Measurements from ENCODE around the gene VWCE.

The VWCE gene

DNA sequence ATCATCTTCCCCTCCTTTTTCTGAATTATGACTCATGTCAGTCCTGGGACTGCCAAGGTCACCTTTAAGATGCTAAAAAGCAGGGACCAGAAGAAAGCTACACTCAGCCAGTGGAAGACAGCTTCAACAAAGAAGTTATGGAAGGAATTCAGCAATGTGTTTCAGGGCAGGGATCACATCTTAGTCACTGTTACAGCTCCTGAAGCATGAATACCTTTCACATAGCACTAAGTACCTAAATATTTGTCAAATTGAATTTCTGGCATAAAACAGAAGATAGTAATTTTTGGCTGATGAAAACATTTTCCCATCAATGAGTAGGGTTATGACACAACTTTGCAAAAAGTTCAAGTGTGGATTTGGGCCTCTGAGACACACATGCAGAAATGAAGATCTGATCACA is 32.6 kb upstream of the VWCE start:
- peak; percentile 19 for DNase-seq (ENCODE audit: low read depth)

GRCh38 chr11:61325649-61326414 is 30.7 kb upstream of the VWCE start:
- DNase-seq (ENCODE audit: low read depth): no peak

GRCh38 chr11:61315260-61315659 is 20.1 kb upstream of the VWCE start:
- no peak for DNase-seq (ENCODE audit: low read depth)

- DNase-seq (ENCODE audit: low read depth): no peak
Measured at GRCh38 chr11:61310749-61311148, 15.6 kb upstream of the VWCE start.

DNA sequence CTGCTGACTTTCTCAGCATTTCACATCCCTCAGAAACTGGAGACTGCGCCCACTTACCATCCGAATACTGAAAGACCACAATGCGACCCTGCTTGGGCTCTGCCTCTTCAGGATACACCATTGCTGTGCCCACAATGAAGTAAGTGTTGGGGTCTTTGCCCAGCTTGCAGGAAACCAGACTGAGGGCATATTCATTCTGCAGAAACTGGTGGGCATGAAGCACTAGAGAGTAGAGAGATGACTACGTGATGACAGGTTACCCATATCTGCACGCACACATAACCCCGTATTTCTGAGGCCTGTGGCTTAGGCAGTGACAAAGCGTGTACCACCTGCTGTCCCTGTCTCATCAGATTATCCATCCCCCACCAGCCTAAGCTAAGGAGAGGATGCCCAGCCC is 14.6 kb upstream of the VWCE start:
- no peak for DNase-seq (ENCODE audit: low read depth)

DNA sequence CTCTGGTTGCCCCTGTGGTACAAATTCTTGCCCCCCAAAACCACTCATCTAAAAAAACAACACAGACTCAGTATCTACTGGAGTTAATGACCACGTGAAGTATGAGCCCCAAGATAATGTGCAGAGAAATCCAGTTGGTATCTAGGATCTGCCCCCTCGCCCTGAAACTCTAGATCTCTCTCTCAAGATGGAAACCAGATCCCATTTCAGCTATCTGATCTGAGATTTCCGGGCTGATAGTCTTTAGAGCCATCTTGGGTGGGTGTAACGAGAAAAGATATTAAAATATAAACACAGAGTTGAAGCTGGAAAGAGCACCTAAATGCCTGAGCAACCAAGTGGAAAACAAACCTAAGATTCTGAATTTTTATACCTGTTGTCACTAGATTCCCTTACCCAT is 14.0 kb upstream of the VWCE start:
- no peak for DNase-seq (ENCODE audit: low read depth)

- no peak for DNase-seq (ENCODE audit: low read depth)
Measured at GRCh38 chr11:61307354-61307753, 12.2 kb upstream of the VWCE start.

DNA sequence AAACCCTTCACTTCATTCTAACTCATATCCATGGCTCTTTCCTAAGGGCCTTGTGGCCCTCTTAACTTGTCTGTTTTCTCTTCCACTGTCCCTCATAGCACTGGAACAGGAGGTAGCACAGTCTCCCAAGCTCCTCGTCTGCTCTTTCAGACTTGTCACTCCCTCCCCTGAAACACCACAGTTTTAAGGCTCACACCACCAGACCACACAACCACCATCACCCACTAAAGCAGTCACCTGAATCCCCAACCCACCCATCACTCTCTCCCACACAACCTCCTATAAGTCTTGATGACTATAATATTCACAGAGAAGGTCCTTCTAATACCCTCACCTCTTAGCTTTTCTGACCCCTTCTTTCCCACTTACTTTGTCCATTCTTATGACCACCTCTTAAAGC is 11.1 kb upstream of the VWCE start:
- no peak for DNase-seq (ENCODE audit: low read depth)

GRCh38 chr11:61305417-61305816 is 10.3 kb upstream of the VWCE start:
- DNase-seq (ENCODE audit: low read depth): no peak

GRCh38 chr11:61303725-61304124 is 8.6 kb upstream of the VWCE start:
- no peak for DNase-seq (ENCODE audit: low read depth)

GRCh38 chr11:61302550-61302949 is 7.4 kb upstream of the VWCE start:
- no peak for DNase-seq (ENCODE audit: low read depth)

GRCh38 chr11:61298663-61299244 is 3.6 kb upstream of the VWCE start:
- no peak for DNase-seq (ENCODE audit: low read depth)

DNA sequence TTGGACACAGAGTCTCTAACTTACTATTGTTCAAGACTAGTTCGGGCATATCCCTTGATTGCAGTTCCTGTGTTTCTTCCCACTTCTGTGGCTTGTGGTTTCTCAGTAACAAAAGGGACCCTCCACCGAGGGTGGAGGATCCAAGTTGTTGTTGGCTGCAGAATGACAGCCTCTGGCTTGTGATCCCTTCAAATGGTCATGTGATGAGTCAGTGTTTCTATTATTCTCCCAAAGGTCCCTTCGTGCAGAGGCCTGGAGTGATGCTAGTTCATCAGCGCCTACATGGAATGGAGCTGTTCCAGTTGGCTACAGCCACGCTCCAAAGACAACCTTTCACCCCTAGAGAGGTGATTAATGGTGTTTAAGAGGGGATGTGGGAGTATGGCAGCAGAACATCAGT is 2.6 kb upstream of the VWCE start:
- DNase-seq (ENCODE audit: low read depth): peak; percentile 91

DNA sequence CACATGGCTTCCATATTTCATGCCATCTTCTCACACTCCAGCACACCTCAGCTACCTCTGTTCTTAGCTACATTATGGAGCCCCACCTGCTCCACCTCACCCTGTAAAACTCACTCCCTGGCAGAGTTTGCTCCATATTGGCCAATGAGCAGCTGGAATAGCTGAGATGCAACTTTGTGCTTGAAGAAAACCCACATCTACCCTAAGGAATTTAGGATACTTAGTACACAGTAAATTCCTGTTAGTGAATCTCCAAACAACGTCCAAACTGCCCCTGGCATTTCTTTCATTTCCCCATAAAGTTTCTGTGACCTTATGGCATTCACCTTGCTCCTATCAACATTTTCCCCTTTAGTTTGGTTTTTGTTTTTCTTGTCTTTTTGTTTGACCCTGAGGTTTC is 2.2 kb upstream of the VWCE start:
- no peak for DNase-seq (ENCODE audit: low read depth)

GRCh38 chr11:61295596-61295926 is 445 bp upstream of the VWCE start:
- DNase-seq (ENCODE audit: low read depth): no peak

DNA sequence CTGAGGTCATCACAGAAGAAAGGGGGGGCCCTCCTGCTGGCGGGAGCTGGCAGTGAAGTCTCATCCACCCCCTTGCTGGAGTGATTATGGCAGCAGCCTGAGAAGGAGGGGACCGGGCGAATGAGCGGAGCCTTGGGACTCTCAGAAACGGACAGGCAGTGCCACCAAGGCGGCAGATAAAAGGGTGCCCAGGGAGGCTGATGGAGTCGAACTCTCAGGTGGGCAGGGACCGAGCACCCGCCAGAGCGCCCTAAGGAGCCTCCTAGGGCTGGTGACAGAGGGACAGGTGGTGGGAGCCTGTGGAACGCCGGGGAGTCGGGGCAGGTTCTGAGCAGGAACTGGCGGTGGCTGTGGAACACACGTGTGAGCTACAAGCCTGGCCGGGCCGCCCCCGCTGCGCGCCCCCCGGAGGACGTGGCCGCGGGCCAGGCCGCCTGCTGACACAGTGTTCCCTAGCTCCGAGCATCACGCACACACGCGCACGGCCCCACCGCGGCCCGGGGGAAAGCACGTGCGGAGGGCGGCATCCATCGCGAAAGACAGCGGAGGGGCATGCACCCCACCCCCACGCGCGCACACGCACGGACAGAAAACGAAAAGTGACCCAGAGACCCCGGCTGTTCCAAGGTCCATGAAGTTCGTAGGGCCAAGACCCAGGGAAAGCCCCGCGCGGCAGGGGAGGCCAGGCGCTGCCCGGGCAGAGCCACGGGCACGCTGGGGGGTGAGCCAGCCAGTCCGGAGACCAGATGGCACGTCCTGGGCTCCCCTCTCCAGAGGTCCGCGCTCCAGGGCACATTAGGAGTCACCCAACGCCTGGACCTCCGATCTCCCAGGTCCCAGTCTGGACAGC is 1.0 kb downstream of the VWCE start:
- DNase-seq (ENCODE audit: low read depth): peak; percentile 39

DNA sequence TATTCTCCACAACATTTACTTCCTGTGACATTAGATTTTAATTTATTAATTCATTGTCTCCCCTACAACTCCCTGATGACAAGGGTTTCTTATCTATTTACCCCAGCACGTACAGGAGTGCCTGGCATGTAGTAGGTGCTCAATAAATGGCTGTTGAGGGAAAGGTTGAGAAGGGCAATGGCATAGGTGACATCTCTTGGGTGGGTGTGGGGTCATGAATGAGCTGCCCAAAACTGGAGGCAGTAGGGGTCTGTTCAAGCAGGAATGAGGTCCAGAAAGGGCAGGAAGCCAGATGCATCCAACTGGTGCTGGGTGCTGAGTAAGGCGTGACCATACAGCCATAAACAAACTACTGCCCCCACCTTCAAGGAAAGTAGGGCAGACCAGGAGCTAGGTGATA is 2.8 kb downstream of the VWCE start:
- DNase-seq (ENCODE audit: low read depth): no peak

DNA sequence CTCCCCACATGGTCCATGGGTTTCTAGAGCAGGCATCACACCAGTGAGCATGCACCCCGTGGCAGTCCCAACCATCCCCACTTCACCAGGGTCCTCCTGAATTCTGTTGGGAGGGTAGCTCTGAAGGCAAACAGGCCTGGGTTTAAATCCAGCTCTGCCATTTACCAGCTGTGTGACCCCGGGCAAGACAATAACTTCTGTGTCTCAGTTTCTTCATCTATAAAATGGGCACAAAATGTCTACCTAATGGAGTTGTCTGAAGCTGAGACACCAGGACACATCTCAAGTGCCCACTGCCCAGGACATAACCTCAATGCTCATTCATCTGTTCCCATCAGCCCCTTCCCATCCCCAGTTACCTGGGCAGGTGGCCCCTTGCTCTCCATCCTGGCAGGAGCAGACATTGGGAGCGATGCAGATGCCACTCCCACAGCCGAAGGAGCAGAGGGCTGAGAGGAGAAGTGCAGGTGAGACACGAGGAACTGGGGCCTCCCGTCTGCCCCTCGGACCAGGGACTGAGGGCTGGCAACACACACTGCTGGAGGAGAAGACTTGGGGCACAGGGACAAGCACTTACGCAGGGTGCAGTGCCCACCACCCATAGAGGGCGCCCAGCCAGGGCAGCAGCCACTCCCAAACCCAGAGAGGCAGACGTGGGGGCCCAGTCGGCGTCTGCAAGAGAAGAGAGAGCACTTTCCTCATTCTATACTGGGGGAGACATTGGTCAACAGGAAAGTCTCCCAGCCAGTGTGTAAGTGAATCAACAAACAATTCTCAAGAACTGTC is 4.0 kb downstream of the VWCE start:
- DNase-seq (ENCODE audit: low read depth): no peak

DNA sequence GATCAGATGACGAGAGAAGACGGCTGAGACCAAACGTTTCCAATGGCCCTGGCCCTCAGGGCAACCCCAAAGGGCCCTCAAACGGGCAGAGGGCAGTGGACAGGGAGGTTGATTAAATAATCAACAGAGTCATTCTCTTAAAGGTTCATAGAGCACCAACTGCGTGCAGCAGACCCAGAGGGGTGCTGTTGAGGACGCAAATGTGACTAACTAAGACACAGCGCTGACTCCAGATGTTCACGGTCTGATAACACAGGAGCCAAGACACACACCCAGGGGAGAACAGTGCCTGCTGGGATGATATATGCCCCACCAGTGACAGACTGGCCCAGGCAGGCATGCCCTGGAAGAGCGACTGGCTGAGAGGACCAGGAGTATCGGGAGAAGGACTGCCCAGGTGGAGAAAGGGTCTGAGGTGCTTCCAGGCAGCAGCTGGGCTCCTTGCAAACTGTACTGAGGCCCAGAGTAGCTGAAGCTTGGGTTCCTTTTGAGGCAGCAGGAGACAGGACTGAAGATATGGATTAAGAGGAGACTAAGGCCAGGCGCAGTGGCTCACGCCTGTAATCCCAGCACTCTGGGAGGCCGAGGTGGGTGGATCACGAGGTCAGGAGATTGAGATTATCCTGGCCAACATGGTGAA is 7.7 kb downstream of the VWCE start:
- no peak for DNase-seq (ENCODE audit: low read depth)

DNA sequence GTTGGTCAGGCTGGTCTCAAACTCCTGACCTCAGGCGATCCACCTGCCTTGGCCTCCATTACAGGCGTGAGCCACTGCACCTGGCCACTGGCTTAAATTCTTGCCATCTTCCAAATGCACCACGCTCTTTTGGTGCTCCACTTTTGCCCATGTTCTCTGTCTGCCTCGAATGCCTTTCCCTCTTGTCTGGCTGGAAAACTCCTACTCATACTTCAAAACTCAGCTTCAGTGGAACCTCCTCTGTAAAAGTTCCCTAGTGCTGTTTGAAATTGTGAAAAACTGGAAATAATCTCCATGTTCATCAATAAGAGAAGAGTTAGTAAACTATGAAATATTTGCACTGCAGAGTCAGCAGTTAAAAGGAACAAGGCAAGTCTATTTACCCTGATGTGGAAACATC is 11.5 kb downstream of the VWCE start:
- DNase-seq (ENCODE audit: low read depth): no peak

DNA sequence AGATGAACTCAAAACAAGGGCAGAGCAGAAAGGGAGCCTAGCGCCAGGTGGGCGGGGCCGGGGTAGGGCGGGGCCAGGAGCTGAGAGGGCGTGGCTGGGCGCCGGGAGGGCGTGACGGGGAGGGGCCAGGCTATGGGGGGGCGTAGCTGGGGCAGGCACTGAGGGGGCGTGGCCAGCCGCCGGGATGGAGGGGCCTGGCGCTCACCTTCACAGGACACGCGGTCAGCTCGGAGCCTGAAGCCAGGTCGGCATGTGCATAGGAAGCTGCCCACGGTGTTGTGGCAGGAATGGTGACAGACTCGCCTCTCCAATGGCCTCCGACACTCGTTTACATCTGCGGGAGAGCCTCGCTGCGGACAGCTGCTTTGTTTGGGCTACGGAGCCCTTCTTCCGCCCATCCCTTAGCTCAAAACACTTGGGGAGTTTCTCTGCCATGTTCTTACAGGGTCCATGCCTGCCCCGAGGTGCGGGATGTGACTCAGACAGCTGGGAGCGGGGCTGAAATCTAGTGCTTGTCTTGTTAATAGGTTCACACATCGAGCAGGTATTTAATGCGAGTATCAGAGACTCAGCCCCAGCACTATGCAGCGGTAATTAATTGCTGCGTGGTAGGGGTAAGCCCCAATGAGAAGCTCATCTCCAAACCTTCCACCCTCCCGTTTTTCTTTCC is 13.4 kb downstream of the VWCE start:
- DNase-seq (ENCODE audit: low read depth): no peak

Data from fibroblast of gingiva (primary cell).